Lung (tissue), 12 donors: ENCODE data around the gene DLG2. TPM values are rescaled to one million over a fixed set of nuclear protein-coding genes. Genes with fewer than 3 reads are reported as not detected.

ENCODE experiments used
- ATAC-seq: fragments of 200-7000 bp; cut with Tn5 transposase; one replicate; pipeline ENCODE4 v1.9.1; 2020; ENCODE audit warnings: moderate number of reproducible peaks; ENCODE audit not compliant: insufficient read depth, low FRiP score
- DNase-seq, 3 donors: peaks; one replicate each; pipeline ENCODE4 v3.0.0-alpha.2; 2013 to 2017
- H3K27ac ChIP-seq, 2 donors: one replicate each; pipeline ENCODE4 v1.5.1; 2013; ENCODE audit warnings: mild to moderate bottlenecking in 2 of 2, moderate library complexity in 2 of 2, control low read depth in 1 of 2, inconsistent platforms in 1 of 2, low read depth in 1 of 2, low read length in 1 of 2
- H3K27me3 ChIP-seq, 3 donors: one replicate each; pipeline ENCODE4 v1.5.1; 2013; ENCODE audit warnings: low read length in 2 of 3; ENCODE audit not compliant: control insufficient read depth in 3 of 3, insufficient read depth in 3 of 3
- H3K36me3 ChIP-seq, 4 donors: one replicate each; pipeline ENCODE4 v1.5.1; 2013; ENCODE audit warnings: low read length in 4 of 4, mild to moderate bottlenecking in 1 of 4, moderate library complexity in 1 of 4; ENCODE audit not compliant: control insufficient read depth in 4 of 4, insufficient read depth in 4 of 4
- H3K4me1 ChIP-seq, 5 donors: one replicate each; pipeline ENCODE4 v1.5.1; 2013; ENCODE audit warnings: low read length in 5 of 5, mild to moderate bottlenecking in 2 of 5, moderate library complexity in 1 of 5; ENCODE audit not compliant: control insufficient read depth in 5 of 5, insufficient read depth in 5 of 5
- H3K4me3 ChIP-seq: one replicate; pipeline ENCODE4 v1.5.1; 2013; ENCODE audit warnings: mild to moderate bottlenecking, control low read depth, moderate library complexity
- H3K9ac ChIP-seq, 2 donors: one replicate each; pipeline ENCODE4 v1.5.1; 2013; ENCODE audit warnings: low read length in 2 of 2, control low read depth in 1 of 2; ENCODE audit not compliant: insufficient read depth in 1 of 2
- H3K9me3 ChIP-seq, 4 donors: one replicate each; pipeline ENCODE4 v1.5.1; 2013; ENCODE audit warnings: low read length in 3 of 4, mild to moderate bottlenecking in 1 of 4, moderate library complexity in 1 of 4; ENCODE audit not compliant: control insufficient read depth in 4 of 4, insufficient read depth in 3 of 4
- CTCF ChIP-seq: IDR thresholded peaks from 2 replicates; pipeline ENCODE4 v1.5.1; 2012; ENCODE audit warnings: mild to moderate bottlenecking; ENCODE audit errors: control extremely low read depth, extremely low read depth
- WGBS, 2 donors: extraction: QIAGEN DNeasy Blood & Tissue Kit; methylation state at CpG; one replicate each; pipeline ENCODE4 v1.1.7; 2013; 5-methylcytosine and 5-hydroxymethylcytosine counted together
- polyA plus RNA-seq, 2 donors: library from polyadenylated mRNA; stranded (reverse); fragments of 200-250 nt; gene quantifications; one replicate each; pipeline ENCODE4 v1.2.1, GENCODE V29; 2013
- total RNA-seq, 2 donors: library from RNA; depleted of rRNA in 1 of 2; stranded (reverse); fragments of >200 nt in 1 of 2; gene quantifications; one replicate each; pipeline ENCODE4 v1.2.1, GENCODE V29; 2014 to 2021
- donor health status: control.
- donor health status: control.
- donor health status: Bipolar disorder and iron deficiency.
- donor health status: healthy.
- donor health status: DM: yes; HTN: yes; CAD: no.

The DLG2 gene
- total and polyA plus RNA-seq, 4 donors: 0.32 to 24.1 (median 5.4) TPM

- Histone ChIP-seq H3K27me3 (no peaks in the 10 kb centered on the region), H3K36me3 (no peaks in the 10 kb centered on the region), H3K9ac (no peak overlapping the region), H3K4me3 (no peak overlapping the region), H3K4me1 (no peaks in the 10 kb centered on the region), H3K27ac (no peak overlapping the region), H3K9me3 (no peaks in the 10 kb centered on the region)
- DNase-seq (no peak), ATAC-seq (no peak)
- no peak for TF ChIP-seq CTCF
Observed at GRCh38 chr11:85042361-85042760, 584.8 kb downstream of the DLG2 start.

- 62 to 80% methylated on average over 2 of the region's 2 CpGs for WGBS, 2 donors
- ATAC-seq (no peak), DNase-seq (no peak)
- Histone ChIP-seq H3K27ac (no peak overlapping the region), H3K27me3 (no peaks in the 10 kb centered on the region), H3K9me3 (no peaks in the 10 kb centered on the region), H3K9ac (no peak overlapping the region), H3K4me1 (peaks cover 0 to 4% (median 0%) of the 10 kb centered on the region in 5 donors), H3K4me3 (no peak overlapping the region), H3K36me3 (no peaks in the 10 kb centered on the region)
- TF ChIP-seq CTCF: no peak
Observed at GRCh38 chr11:85040166-85040565, 587.0 kb downstream of the DLG2 start.

- no peak for ATAC-seq
- TF ChIP-seq CTCF: no peak
Observed at GRCh38 chr11:85029964-85030363, 597.2 kb downstream of the DLG2 start.

More at GRCh38 chr11:85029964-85030363, 597.2 kb downstream of the DLG2 start:
- H3K9ac ChIP-seq: no peak overlapping the region
- no peak overlapping the region for H3K27ac ChIP-seq
- H3K36me3 ChIP-seq: no peaks in the 10 kb centered on the region
- no peak for DNase-seq
- H3K4me3 ChIP-seq: no peak overlapping the region
- peaks cover 0 to 2% (median 0%) of the 10 kb centered on the region in 4 donors for H3K9me3 ChIP-seq
- H3K27me3 ChIP-seq: no peaks in the 10 kb centered on the region
- WGBS, 2 donors: 56 to 68% methylated on average over 4 of the region's 4 CpGs
- no peaks in the 10 kb centered on the region for H3K4me1 ChIP-seq
